ENCODE results near the gene ADAMTS9.

- TF ChIP-seq CTCF (IDR thresholded peaks at IDR 0.05 in 8 of 11, conservative IDR thresholded peaks at IDR 0.05 in 3 of 11), result no peak
- TF ChIP-seq POLR2AphosphoS5 (IDR thresholded peaks at IDR 0.05), result no peak
- TF ChIP-seq POLR2A (IDR thresholded peaks at IDR 0.05), result no peak
These were observed 55.8 kb downstream of the ADAMTS9 start for GRCh38 chr3:64631951-64632350.
